MG63 (cell line): Measurements from ENCODE around the gene SMIM11. TPM values are rescaled to one million over a fixed set of nuclear protein-coding genes. Genes with fewer than 3 reads are reported as not detected.

Experiments used
- total RNA-seq: library from RNA; depleted of rRNA; stranded (reverse); fragments of >200 nt; shearing (Covaris generic); gene quantifications from 2 replicates; pipeline ENCODE4 v1.2.3, GENCODE V29; 2014; ENCODE audit warnings: low replicate concordance; rRNA removed

SMIM11 gene
- total RNA-seq, 1 experiment from 2014 or later = 12.3 TPM

Other genes with a start within 250 kb of the SMIM11 start
- not detected in 2 replicates for gene KCNE2, start 11.5 kb upstream of the SMIM11 start, total RNA-seq
- not detected in 2 replicates for gene SMIM34, start 48.4 kb downstream of the SMIM11 start, total RNA-seq
- not detected in 2 replicates for gene KCNE1, start 136.7 kb downstream of the SMIM11 start, total RNA-seq
- 23.7 and 37.2 TPM in 2 replicates for gene RCAN1, start 239.6 kb downstream of the SMIM11 start, total RNA-seq